Smooth muscle cell of the brain vasculature (primary cell): Measurements from ENCODE around the gene PLXNA3.
"Not testable (repeated sequence)": the region's sequence is repeated elsewhere in the genome, so short reads cannot be mapped to it uniquely, and the experiment has no call there.

Source experiments
- DNase-seq: peaks from one replicate; pipeline ENCODE4 v3.0.0-alpha.2; 2012; ENCODE audit warnings: low read depth, low spot score

The PLXNA3 gene

DNA sequence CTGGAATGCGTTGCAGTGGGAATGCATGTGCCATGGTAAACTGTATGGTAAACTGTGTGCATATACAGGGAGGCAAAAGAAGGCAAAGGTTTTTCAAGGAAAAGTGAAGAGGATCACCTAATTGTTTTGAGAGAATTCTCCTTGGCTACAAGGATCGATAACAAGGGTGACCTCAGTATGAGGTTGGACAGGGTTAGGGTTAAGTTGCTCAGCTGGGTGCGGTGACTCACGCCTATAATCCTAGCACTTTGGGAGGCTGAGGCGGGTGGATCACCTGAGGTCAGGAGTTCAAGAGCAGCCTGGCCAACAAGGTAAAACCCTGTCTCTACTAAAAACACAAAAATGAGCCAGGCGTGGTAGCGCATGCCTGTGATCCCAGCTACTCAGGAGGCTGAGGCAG, 43.3 kb downstream of the PLXNA3 start:
- not testable (repeated sequence) for DNase-seq

GRCh38 chrX:154502098-154502497, 44.0 kb downstream of the PLXNA3 start:
- DNase-seq, result no peak

DNA sequence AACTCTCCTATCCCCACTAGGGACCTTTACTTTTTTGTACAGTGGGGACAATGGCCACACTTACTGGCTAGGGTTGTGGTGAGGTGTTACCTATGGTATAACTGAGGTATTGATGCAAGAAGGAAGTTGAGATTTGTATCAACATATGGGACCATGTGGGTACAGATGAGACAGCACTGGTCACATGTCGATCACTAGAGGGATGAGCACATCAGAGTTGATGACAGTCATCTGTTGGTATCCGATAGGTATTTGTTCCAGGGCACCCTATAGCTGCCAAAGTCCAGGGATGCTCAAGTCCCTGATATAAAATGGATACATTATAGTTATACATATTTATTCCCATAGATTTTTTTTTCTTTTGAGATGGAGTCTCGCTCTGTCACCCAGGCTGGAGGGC, 44.9 kb downstream of the PLXNA3 start:
- no peak for DNase-seq

DNA sequence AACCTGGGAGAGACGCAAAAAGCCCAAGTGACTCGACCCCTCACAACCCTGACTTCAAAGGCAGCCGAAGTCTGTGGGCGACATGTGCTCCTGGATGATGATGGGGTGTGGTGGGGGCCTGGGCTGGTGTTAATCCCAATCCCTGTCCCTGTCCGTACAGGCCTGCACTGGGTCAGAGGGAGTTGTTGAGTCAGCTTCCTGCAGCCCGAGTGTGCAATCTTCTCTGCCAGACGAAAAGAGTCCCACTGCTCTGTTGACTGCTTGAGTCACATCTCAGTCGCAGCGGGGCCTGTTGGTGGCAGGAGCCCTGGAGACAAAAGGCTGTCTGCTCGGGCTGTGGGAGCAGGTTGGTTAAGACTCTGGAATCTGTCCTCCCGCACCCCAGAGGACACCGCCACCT, 47.7 kb downstream of the PLXNA3 start:
- no peak for DNase-seq

DNA sequence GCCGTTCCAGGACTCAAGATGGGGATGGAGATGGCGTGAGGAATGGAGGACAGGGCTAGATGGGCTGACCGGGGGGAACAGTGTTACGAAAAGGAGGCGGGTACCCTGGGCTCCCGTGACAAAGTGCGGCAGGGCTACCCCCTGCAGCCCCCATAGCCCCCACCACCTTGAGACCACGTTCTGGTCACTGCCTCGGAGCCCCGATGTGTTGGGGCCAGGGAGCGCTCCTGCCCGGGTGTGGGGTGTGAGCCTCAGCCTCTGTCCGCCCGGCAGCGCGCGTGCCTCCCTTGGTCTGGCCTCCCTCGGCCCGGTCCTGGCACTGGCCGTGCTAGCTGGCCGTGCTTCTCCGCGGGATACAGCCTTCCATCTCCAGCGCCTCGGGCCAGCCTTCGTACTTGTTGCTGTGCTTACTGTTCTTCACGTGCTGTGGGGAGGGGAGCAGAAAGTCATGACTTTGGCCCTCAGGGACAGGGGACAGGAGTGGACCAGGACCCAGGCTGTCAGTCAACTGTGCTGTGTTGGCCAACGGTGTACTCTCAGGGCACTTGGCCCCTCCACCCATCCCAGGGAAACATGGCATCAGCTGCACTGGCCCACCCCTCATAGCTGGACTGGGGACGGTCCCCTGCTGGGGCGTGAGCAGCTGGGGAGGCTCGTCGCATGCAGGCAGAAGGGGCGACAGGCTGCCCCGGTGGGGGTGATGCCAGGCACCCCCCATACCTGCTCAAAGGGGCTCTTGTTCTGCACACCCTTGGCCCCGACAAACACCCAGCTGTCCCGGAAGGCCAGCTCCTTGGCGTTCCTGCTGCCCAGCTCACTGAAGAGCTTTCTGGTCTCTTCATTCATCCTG, 48.6 kb downstream of the PLXNA3 start:
- DNase-seq, result no peak

GRCh38 chrX:154507673-154508383, 49.7 kb downstream of the PLXNA3 start:
- no peak for DNase-seq

DNA sequence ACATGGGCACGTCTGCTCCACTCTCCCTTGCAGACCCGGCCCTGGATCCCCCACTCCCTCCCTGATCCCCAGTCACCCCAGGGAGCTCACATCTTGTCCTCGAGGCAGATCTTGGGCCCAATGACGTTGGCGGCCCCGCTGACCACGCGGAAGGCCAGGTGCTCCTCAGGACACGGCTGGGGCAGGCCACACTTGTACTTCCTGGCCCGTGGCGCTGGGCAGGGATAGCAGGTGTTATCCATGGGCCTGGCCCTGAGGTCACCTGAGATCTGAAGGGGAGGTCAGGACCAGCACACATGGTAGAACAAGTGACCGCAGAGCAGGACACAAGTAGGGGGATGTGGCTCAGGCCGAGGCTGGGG, 50.3 kb downstream of the PLXNA3 start:
- no peak for DNase-seq

- DNase-seq, result no peak
These were observed 51.4 kb downstream of the PLXNA3 start for GRCh38 chrX:154509455-154509854.

- no peak for DNase-seq
These were observed 53.7 kb downstream of the PLXNA3 start for GRCh38 chrX:154511761-154512160.

DNA sequence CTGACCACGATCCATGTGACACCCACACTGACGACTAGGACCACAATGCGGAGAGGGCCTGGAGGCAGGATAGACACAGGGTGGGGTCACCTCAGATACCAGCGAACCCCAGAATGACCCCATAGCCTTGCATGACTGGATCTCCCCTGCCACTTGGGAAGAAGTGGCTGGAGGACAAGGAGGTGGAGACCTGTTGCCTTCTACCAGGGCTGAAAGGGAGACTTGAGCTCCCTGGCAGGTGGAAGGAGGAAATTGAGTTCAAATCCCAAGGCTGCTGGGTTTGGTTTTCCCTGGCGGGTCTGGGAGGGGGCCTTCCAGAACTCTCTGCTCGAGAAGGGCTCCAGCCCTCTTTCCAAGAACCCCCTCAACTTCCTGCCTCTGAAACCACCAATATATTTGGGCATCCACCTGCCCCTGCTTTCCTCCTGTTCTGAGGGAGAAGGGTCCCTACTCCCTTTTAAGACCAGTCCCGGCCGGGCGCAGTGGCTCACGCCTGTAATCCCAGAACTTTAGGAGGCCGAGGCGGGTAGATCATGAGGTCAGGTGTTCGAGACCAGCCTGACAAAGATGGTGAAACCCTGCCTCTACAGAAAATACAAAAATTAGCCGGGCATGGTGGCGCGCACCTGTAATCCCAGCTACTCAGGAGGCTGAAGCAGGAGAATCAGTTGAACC, 54.9 kb downstream of the PLXNA3 start:
- DNase-seq, result no peak

DNA sequence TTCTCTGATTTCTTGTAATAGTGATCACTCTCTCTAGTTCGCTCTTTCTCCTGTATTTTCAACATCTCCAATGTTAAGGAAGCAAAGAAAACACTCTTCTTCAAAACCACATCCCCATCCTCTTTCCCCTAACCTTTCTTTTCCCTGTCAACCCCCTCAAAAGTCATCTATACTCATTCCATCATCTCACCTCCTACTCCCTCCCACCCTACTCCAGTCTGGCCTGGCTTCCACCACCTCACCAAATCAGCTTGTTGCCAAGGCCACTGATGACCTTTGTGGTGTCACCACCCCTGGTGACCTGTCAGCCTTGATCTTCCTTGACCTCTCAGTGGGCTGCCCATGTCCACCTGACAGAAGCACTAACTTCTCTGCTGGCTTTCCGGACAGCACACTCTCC, 55.6 kb downstream of the PLXNA3 start:
- DNase-seq, result no peak

GRCh38 chrX:154515090-154515965, 57.2 kb downstream of the PLXNA3 start:
- DNase-seq, result no peak

GRCh38 chrX:154515966-154516655, 58.0 kb downstream of the PLXNA3 start, which contains the start of gene FAM3A:
FAM3A (minus strand) TSS chrX:154516232; CDS start chrX:154515772, 460 bp downstream.
- peak; percentile 61 for DNase-seq

- DNase-seq, result no peak
These were observed 58.6 kb downstream of the PLXNA3 start for GRCh38 chrX:154516656-154517100.

DNA sequence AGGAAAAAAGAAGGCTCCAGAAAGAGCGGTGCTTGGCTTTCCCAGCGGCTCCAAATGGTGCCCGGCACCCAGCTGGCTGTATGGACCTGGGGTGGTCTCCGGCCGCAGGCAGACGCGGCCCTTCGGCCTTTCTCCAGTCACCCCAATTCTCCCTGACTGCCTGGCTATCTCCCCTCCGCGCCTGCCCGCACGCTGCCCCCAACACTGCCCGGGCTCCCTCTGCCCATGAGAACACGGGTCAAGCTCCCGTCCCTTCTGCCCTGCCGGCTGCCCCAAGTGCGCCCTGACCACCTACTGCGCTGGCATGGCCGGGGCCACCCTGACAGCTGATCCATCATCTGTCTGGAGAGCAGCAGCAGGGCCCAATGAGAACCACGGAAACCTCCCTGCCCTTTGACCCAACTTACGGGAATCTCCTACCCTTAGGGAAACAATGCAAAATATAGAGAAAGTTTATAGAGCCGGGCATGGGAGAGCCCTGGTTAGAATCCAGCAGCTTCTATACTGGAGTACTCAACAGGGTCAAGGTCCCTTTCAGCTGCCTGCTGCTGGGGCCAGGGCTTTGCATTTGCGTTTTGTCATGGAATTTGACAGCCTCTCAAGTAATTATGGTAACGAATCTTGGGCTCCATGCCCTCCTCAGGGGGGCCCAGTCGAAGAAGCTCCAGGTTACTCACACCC, 59.2 kb downstream of the PLXNA3 start:
- DNase-seq, result no peak

- DNase-seq, result no peak
These were observed 61.3 kb downstream of the PLXNA3 start for GRCh38 chrX:154519389-154519788.

DNA sequence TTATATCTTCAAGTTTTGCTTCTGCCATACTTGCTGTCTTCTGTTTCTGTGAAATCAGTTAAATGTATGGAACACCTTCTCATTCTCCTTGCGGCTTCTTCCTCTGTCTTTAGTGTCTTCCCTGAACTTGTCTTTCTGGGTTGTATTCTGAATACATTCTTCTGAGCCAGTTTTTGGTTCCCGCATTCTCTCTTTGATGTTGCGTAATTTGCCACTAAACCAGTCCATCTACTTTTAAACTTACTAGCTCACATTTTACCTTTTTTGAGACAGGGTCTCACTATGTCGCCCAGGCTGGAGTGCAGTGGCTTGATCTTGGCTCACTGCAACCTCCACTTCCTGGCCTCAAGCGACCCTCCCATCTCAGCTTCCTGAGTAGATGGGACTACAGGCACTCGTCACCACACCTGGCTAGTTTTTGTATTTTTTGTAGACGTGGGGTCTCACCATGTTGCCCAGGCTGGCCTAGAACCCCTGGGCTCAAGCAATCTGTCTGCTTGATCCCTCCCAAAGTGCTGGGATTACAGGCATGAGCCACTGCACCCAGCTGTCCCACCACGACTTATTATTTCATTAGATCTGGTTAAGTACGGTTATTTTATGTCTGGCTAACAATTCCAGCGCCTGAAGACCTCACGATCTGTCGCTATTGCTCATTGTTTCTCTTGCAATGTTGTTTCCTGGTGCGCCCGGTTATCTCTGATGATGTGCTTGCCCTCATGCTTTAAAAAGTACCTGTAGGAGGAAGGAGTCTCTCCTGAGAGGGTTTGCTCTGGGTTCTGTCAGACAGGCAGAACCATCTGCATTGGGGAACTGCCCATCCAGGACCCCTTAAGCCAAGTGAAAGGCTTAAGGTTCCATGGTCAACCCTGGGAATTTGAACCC, 67.8 kb downstream of the PLXNA3 start:
- no peak for DNase-seq

GRCh38 chrX:154526901-154527675, 69.0 kb downstream of the PLXNA3 start:
- no peak for DNase-seq
